HG03354 (cell line): ENCODE results near the gene CSK.
"Not testable (repeated sequence)": the region's sequence is repeated elsewhere in the genome, so short reads cannot be mapped to it uniquely, and the experiment has no call there.

Experiments
- ATAC-seq: cut with Tn5 transposase; IDR thresholded peaks from one replicate; pipeline ENCODE4 v1.9.1; 2021; ENCODE audit warnings: mild to moderate bottlenecking; ENCODE audit not compliant: unreplicated experiment, poor library complexity, severe bottlenecking

Gene CSK

DNA sequence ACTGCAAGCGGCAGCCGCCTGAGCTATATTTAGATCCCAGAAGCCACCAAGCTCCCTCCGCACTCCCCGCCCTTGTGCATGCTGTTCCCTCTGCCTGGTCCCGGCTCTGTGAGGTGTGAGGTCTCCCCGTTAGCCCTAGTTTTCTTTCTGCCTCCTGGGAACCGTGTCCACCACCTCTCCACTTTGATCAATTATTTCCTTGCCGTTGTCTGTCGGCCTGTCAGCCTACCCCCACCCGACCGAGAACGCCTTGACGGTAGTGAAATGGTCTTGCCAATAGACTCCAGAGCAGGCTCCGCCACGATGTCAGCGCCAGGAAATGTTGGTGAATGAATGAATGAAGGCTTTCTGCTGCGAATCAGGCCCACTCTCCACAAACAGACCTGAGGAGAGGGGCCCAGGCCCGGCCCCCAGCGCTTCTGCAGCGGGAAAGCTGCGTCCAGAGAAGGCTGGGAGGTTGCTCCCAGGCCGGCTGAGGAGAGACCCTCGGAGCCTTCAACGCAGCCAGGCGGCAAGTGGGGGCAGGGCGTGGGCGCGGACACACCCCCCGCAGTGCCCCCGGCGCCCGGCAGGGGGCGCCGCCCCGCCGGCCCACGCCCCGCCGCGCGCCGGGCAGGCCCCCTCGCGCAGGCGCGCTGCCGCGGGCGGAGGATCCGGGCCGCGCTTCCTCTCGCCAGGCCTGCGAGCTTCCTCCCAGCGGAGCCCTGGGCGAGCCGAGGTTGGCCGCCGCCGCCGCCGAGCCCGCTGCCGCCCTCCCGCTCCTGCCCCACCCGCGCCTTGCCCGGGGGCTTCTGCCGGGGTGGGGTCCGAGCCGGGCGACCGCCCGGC lies at the start of gene CSK:
Gene CSK, plus strand, starts transcription at position 650 of the 828 bp plus-strand sequence. CDS start 16,218 bp downstream, outside the sequence.
- ATAC-seq, result peak; percentile 43

- ATAC-seq, result no peak
Observed at GRCh38 chr15:74732846-74733245, 49.0 kb upstream of the CSK start.

GRCh38 chr15:74733269-74733668 lies 48.6 kb upstream of the CSK start:
- no peak for ATAC-seq

DNA sequence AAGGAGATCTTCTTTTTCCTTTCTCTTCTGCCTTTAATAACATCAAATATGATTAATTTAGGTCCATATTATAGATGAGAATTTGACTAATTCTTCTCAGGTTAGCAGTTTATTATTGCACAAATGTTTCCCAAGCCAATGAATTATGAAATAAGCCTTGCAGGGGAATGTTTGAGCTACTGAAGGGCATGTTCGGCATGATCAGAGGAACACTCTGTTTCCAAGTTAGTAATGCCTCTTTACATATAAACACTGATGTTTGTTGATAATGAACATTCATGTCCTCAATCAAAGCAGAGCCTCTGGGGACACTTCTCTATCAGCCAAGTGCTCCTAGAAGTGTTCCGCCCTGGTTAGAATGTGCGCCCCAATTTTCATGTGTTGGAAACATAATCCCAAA lies 46.6 kb upstream of the CSK start:
- no peak for ATAC-seq

DNA sequence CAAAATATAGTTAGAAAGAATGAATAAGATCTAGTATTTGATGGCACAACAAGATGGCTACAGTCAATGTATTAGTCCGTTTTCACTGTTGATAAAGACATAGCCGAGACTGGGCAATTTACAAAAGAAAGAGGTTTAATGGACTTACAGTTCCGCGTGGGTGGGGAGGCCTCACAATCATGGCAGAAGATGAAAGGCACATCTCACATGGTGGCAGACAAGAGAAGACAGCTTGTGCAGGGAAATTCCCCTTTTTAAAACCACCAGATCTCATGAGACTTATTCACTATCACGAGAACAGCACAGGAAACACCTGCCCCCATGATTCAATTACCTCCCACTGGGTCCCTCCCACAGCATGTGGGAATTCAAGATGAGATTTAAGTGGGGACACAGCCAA lies 43.6 kb upstream of the CSK start:
- ATAC-seq, result not testable (repeated sequence)

- no peak for ATAC-seq
Observed at GRCh38 chr15:74742422-74742821, 39.5 kb upstream of the CSK start.

DNA sequence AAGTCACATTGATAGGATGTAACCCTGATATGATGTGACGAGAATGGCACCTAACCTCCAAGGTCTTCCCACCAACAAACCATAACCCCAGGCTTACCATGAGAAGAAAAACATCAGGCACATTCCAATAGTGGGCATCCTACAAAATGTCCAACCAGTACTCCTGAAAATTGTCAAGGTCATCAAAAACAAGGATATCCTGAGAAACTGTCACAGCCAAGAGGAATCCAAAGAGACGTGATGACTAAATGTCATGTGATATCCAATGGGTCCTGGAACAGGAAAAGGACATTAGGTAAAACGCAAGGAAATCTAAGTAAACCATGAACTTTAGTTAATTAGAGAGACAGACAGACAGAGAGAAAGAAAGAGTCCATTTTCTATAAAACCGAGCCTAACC lies 35.5 kb upstream of the CSK start:
- no peak for ATAC-seq

GRCh38 chr15:74748322-74748946 lies 33.4 kb upstream of the CSK start, which contains the start of gene CYP1A2:
Gene CYP1A2 (plus strand): TSS chr15:74748845. CDS start chr15:74749739, 894 bp downstream.
- ATAC-seq, result no peak

- ATAC-seq, result no peak
Observed at GRCh38 chr15:74749832-74750231, 32.0 kb upstream of the CSK start.

DNA sequence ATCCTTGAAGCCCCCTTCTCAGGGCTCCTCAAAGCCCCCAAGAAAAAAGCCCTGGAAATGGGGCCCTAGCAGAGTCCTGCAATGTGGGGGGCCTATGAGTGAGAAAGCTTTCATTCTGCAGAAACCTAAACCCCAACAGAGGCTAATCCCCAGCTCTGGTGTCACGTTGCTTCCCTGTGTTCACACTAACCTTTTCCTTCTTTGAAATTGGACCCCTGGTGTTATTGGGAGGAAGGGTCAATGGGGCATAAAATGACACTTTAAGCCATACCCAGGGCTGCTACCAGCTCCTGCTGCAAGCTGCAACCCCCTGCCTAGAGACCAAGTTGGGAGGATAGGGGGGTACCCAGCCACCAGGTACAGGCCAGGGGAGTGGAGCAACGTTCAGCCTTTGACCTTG lies 31.1 kb upstream of the CSK start:
- no peak for ATAC-seq

DNA sequence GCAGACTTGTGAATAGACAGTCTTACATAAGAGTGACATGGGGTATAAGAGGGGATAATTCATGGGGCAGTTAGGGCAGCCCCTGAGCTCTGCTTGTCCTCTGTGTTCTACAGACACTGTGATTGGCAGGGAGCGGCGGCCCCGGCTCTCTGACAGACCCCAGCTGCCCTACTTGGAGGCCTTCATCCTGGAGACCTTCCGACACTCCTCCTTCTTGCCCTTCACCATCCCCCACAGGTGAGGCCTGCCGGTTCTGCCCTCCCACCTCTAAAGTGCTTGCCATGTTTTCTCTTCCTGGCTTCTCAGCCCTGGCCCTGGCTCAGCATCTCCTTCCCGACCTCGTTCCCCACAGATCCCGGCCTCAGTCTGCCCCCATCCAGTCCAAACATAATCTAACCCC lies 29.9 kb upstream of the CSK start:
- no peak for ATAC-seq

DNA sequence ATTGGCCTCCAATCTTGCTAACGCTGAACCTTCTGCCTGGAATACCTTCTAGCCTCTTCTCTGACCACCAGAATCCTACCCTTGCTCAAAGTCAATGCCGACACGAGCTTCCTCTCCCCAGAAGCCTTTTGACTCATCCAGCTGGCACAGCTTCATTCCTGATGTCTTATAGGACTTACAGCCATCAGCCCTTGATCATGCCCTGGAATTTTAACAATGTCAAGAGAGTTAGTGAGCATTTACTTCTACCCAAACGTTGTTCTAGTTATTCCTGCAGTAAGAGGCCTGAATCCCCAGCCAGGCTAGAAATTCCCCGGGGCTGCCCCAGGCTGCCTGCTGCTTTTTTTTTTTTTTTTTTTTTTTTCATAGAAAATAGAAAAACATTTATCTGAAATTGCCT lies 29.3 kb upstream of the CSK start:
- ATAC-seq, result no peak

- no peak for ATAC-seq
Observed at GRCh38 chr15:74754593-74755215, 27.2 kb upstream of the CSK start.

GRCh38 chr15:74758736-74759135 lies 23.1 kb upstream of the CSK start:
- no peak for ATAC-seq

DNA sequence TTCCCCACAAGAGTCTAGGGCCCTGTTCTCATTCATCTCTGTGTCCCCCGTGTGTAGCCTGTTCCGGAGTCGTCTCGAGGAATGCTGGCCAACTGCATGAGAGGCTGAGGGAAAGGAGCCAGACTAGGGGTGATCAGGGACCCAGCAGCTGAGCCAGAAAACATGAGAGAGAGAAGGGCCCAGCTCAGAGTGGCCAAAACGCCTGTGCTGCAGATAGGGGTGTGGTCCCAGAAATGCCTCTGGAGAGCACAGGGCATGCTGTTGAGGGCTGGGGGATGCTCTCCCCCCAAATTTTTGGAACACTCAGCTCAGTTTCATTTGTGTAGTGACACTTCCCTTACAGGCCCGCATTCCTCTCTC lies 19.1 kb upstream of the CSK start:
- ATAC-seq, result no peak

DNA sequence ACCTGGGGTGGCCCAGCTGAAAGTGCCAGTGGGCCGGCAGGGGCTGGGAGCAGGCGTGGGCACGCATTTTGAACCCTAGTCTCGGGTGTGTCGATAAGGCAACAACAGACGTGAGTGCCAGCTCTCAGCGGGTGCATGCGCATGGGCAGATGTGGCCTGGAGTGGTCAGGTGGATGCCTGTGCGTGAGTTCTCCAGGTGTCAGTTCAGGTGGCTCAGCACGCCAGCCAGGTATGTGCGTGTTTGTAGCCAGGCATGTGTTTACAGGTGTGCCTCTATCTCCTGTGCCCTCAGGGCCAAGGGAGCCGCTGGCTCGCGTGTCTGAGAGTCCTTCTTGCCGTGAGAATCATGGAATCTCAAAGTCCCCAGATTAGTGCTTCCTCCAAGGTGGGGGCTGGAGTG lies 18.5 kb upstream of the CSK start:
- ATAC-seq, result no peak

GRCh38 chr15:74767167-74768098 lies 14.4 kb upstream of the CSK start:
- ATAC-seq, result no peak

GRCh38 chr15:74768099-74768770 lies 13.6 kb upstream of the CSK start:
- ATAC-seq, result no peak

- no peak for ATAC-seq
Observed at GRCh38 chr15:74768771-74769342, 13.0 kb upstream of the CSK start.
